DMS114 treated with DMSO at 0.1 percent for 48 hours (cell line): Measurements from ENCODE around the gene ACYP2.

Experiments
- DNase-seq: peaks from one replicate; lab custom pipeline; 2025; ENCODE audit not compliant: unreplicated experiment; lab: John Stamatoyannopoulos, UW

ACYP2 gene

DNA sequence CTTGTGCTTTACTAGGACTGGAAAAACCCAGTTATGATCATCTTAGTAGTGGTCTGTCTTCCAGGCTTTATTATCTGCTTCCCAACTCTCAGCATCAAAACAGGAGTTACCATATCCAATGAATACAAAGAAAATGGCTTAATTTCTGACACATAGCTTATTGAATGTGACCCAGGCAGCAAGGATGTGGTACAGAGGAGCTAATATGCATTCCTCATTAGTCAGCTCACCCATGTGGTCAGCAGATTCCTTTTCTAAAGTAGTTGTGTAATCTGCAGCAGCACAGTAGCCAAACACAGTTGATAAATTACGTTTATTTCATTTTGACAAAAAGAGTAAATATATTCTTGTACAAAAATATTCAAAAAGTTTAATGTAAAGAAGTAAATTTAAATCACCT, 97.0 kb downstream of the ACYP2 start:
- DNase-seq = no peak

DNA sequence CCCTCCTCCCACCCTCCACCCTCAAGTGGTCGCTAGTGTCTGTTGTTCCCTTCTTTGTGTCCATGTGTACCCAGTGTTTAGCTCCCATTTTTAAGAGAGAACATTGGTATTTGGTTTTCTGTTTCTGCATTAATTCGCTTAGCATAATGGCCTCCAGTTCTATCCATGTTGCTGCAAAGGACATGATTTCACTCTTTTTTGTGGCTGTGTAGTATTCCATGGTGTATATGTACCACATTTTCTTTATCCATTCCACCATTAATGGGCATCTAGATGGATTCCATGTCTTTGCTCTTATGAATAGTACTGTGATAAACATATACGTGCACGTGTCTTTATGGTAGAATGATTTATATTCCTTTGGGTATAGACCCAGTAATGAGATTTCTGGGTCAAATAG, 97.7 kb downstream of the ACYP2 start:
- no peak for DNase-seq

DNA sequence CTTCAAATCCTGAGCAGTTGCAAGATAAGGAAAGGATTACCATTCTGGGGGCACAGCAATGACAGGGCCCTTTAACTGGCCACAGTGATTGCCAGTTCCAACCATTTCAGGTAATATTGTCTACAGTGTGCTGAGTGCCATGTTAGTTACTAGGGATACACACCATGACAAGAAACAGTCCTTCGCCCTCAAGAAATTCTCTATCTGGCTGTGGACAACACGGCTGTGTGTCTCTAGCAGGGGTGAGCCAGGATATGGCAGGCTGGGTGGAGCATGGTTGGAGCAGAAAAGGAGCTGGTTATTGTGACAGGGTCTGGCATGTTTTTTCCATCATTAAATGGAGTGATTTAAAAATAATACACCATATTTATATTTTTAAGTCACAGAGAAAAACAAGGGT, 109.6 kb downstream of the ACYP2 start:
- DNase-seq = no peak

DNA sequence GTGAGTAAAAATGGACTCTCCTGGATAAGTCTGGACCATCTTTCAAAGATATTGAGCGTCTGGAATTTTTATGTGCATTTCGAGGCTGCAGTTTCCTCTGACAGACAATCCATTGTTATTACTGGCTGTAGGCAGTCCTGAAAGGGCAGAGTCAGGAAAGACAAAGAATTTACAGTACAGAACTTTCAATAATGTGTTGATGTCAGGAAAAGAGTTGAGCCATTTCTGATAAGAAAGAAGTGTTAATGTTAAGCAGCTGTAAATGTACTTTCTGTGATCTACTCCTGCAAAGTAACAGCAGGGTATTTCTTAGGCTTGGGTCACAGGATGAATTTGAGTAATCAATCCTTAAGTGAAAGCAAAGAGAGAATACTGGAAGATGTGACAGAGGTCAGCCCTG, 110.8 kb downstream of the ACYP2 start:
- DNase-seq = no peak

DNA sequence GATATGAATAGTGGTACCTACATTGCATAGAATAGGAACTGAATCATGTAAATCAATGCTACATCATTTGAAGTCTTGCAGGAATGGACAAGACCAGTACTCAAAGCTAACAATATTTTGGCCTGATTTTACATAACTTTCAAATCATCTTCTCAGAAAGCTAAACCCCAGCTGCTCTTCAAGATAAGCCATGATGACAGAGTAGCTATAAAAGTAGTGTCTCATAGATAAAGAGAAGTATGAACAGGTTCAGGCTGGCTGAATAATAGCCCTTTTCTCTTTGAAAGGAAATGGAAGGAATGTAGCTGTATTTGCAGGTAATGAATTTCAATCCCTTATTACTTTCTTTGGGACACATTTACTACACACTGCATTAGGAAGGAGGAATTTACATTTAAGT, 112.4 kb downstream of the ACYP2 start:
- no peak for DNase-seq

DNA sequence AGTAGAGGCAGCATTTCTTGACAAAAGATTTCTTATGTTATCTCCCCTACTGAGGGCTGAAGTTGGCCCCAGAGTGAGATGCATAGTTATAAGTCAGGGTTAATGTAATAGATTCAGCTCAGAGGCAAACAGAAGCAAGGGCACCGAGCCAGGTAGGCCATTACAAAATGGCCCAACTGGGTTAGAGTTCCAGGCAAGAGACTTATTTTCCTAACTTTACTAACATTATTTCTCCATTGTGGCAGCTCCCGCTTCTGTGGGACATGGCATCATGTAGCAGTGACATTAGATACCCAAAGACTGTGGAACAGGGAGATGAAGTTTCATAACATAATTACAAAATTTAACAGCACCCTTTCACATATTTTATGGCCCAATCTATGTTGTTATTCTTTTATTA, 113.5 kb downstream of the ACYP2 start:
- no peak for DNase-seq

DNA sequence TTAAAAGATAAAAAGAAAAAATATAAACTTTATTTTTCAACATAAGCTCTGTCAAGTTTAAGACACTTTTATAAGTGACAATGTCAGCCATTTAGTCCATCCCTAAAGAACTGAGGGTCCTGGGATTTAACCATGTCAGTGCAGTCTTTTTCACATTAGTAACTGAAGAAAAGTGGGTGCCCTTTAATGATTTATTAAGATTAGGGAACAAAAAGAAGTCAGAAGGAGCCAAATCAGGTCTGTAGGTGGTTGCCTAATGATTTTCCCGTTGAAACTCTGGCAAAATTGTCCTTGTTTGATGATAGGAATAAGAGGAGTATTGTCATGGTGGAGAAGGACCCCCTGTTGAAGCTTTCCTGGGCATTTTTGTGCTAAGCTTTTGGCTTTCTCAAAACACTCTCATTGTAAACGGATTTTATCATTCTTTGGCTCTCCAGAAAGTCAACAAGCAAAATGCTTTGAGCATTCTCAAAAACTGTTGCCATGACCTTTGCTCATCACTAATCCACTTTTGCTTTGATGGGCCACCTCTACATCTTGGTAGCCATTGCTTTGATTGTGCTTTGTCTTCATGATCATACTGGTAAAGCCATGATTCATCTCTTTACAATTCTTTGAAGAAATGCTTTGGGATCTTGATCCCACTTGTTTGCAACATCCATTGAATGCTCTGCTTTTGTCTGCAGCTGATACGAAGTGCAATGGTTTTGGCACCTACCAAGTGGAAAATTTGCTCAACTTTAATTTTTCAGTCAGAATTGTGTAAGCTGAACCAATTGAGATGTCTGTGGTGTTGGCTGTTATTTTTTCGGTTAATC, 118.6 kb downstream of the ACYP2 start:
- DNase-seq = no peak

DNA sequence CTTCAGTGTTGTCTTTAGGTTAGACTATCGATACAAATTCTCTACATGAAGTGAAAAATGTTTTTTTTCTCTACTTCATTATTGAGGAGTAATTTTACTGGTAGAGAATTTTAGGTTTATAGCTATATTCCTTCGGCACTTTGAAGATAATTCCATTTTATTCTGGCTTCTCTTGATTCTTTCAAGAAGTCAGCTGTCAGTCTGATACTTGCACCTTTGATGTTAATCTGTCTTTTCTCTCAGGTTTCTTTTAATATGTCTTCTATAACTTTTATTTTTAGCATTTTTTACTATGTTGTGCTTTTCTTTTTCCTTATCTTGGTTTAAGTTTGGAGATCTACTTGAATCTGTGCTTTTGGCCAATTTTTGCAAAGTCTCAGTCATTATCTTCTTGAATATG, 122.0 kb downstream of the ACYP2 start:
- DNase-seq = no peak

DNA sequence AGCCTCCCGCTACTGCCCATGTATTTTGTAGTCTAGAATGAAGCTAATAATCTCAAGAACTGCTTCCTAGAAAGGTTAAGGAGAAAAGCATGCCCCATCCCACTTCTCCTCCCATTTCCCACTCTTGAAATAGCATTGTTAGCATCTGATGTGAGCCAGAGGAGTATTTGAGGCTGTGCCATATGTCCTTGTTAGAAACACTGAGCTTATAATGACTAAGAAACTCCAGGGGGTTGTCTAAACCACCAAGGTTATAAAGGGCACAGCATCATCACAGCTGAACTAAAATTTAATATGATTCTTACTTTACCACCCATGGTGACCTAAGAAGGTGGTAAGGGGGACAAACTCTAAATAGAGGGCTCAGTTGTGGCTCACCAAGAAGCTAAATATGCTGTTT, 124.0 kb downstream of the ACYP2 start:
- no peak for DNase-seq

DNA sequence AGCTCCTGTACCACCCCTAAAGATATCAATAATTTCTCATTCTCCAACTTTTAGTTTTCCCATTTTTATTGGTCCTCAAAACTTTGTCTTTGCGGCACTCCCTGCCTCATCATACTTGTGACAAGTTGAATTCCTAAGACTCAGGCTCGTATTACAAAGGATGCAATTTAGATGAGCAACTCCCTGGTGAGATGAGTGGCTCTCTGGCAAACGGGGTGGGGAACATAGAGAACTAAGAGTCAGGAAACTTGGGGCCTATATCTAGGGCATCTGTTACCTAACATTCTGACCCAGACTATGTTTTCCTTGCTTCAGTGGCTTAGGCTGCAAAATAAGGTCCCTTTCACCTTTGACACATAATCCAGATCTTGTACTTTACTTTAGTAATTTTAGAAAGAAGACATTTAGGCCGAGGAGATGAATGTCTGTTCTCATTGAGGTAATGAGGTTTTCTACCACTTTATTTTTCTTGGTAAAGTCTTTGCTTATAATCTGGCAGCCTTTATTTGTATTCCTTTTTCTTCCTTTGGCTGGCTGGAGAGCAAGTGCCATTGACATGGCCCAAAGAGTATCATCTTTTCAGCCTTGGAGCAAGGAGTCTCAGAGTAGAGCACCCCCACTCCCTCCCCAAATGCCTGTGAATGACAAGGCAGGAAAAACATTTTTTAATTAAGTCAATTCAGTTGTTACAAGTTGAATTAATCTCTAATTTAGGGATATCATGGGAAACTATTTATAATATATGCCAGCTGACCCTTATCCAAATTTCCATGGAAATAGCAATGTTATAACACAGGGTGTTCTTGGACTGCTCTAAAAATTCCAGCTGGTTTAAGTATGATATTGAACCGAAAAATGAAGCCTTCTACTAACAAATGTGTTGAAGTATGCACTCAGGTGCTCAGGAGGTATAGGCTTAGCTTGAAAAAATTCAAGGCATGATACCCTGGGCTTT, 125.4 kb downstream of the ACYP2 start:
- no peak for DNase-seq

DNA sequence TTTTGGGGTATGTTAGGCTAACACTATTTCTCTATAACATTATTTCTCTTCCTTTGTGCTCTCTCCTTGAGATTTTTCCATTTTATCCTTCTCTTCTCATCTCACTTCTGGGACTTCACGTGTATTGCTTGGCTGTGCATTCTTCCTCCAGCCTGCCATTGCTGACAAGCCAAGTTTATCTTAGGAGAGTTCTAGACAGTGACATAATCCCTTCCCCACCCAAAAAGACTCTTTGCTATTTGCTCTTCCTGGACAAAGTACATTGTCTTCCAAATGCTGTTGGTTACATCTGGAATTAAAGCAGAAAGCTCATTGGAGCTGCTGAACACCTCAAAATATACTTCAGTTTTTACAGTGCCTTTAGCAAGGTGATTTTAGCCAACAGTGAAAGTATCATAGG, 131.7 kb downstream of the ACYP2 start:
- DNase-seq = no peak

DNA sequence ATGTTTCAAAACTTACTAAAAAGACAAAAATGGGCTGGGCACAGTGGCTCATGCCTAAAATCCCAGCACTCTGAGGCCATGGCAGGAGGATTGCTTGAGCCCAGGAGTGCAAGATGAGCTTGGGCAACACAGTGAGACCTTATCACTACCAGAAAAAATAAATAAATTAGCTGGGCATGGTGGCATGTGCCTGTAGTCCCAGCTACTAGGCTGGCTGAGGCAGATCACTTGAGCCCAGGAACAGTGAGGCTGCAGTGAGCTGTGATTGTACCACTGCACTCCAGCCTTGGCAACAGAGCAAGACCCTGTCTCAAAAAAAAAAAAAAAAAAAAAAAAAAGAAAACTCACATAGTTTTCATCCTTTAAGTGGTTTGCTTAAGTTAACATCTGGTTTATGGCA, 134.2 kb downstream of the ACYP2 start:
- DNase-seq = no peak

DNA sequence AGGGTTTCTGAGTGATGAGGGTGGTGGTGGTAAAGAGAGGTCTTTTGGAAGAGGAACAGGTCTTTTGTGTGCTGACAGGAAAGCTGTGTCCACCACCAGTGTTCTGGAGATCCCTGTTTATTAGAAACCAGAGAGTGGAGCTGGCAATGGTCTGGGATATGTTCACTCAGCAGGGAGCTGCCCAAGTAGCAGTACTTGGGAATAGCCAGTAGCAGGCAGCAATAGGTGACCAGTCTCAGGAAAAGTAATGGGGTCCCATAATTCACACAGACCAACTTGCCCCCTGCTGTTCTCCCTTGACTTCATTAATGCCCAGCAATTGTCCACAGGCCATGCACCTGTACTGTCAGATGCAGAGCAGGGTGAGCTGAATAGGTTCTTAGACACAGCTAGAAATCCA, 138.8 kb downstream of the ACYP2 start:
- no peak for DNase-seq

DNA sequence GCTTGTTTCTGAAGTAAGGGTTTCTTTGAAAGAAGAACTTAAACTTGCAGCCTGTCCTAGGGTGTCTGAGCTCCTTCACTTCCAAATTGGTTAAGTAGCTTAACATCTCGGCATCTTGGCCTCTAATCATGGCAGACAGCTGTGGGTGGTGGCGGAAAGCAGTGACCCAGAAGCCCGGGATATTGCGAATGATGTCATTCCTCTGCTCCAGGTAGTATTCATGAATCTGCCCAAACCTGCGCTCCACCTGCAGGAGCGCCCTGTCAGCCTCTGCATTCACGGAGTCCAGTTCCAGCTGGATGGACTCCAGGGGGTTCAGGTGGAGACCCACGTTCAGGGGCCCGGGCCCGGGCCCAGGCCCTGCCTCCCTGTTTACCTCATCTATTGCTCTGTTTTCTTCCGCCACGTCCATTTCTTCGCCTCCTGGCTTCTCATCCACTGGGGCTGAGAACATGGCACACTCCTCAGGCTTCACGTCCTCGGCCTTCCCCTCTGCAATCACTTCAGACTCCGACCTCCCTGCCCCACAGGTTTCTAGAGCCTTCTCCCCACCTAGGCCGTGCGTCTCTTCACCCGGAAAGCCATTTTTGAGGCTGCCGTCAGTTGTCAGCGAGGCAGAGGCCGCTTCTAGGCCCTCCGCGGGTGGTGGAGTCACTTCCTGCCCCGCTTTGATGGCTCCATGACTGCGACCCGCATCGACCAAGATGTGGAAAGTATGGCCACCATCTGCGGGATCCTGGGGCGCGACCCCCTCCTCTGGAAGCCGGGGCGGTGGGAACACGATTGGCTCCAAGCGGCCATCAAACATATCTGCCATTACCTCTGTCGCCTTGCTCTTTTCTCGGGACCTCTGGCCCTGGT, 140.0 kb downstream of the ACYP2 start:
- DNase-seq = no peak

DNA sequence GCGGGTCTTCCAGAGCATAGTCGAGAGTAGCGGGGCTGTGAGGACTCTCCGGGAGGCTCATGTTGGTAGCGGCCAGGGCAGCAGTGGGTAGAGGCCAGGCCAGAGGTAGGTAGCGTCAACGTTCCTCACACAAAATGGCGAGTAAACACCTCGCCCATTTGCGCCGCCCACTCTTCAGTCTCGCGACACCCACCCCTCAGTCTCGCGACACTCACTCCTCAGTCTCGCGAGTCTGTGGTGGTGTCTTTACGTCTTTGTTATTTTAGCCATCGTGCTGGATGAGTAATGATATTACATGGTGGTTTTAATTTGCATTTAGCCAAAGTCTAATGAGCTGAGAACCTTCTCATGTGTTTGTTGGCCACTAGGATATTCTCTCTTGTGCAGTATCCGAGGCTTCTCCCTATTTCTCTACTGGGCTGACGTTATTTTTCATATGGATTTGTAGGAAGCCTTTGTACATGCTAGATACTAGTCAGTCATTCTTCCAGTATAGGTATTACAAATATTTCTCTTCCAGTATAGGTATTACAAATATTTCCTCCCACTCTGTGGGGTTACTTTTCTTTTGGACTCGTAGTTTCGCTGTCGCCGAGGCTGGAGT, 140.8 kb downstream of the ACYP2 start, which contains the start of gene TSPYL6:
TSPYL6 (minus strand) TSS at position 139 of the 604 bp plus-strand sequence; CDS start at position 61, 78 bp downstream.
- no peak for DNase-seq

DNA sequence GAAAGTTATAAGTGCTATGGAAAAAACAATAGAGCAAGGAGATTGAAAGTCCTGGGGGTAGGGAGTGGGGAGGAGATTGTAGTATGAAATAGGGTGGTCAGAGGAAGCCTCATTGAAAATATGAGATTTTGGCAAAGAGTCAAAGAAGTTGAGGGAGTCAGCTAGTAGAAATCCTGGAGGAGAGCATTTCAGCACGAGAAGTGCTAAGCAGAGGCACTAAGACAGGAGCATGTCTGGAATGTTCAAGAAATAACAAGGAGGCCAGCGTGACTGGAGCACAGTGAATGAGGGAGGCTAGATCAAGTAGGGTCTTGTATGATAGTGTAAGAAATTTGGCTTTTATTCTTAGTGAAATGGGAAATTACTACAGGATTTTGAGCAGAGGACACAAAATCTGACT, 142.8 kb downstream of the ACYP2 start:
- DNase-seq = no peak

DNA sequence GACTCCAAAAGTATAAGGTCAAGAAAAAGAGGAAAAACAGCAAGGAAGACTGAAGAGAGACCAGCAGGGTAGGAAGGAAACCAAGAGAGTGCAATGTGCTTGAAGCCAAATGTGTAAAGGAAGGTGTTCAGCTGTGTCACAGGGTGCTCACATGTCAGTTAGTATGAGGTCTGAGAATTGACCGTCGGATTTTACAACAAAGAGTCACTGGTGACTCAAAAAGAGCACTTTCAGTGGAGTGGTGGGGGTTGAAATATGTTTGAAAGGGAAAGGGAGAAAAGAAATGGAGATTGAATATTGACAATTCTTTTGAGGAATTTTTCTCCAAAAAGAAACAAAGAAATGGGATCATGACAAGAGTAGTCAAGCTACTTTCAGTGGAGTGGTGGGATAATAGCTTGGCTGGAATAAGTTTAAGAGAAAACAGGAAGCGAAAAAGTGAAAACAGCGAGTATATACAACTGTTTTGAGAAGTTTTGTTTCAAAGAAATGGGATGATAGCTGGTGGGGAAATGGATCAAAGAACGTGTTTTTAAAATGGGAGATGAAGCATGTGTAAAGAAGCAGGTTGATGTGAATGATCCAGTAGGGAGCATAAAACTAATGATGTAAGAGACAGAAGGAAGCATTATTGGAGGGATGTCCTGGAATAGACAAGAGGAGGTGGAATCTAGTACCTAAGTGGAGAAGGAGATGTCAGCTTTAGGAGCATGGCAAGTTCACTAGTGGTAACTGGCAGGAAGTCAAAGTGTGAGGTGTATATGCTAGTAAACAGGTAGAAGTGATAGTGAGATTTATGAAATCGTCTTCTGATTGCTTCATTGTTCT, 144.2 kb downstream of the ACYP2 start:
- DNase-seq = no peak

DNA sequence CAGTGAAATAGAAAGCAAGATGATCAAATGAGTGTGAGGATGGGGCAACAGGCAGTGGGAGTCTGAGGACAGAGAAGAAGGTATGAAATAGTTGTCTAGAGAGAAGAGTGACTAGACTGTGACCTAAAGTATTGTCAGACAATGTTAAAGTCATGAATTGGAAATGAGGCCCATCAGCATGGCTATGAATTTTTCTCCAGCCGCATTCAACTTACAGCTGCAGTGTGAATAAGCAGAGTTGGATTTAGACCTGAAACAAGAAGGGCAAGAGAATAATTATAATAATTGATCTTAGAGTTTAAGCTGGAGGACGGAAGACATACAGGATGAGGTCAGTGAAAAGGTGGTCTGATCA, 144.8 kb downstream of the ACYP2 start:
- DNase-seq = no peak

DNA sequence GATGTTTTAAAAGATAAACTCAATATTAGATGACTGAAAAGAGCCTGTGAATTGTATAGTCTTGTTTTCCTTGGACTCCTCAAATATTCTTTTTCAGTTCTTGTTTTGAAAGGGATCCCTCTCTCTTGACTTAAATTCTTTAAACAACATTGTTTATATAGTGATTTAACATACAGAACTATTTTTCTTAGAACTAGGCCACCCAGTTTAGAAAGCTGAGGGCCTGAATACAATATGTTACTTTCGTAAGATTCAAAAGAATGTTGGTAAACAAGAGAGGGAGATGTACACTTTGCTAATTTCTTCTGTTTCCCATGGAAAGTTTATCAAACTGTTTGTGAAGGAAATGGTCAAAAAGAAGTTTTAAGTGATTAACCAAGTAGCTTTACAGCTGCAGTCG, 146.1 kb downstream of the ACYP2 start:
- no peak for DNase-seq
